SK-N-SH (cell line): ENCODE results near the gene LRRC73. TPM values are rescaled to one million over a fixed set of nuclear protein-coding genes. Genes with fewer than 3 reads are reported as not detected.
A peak's percentile ranks its signal among the peaks of the same experiment; 100 is the strongest.

Experiments used
- CTCF ChIA-PET: fragments of 300-600, 350-600 bp; formaldehyde crosslinking; extraction: SDS; loops from one replicate; lab custom pipeline; 2021; lab: Yijun Ruan, JAX
- POLR2A ChIA-PET: fragments of 350-600 bp; sonication (Branson Sonifier 250); formaldehyde crosslinking; extraction: SDS; loops from one replicate; lab custom pipeline; 2020; ENCODE audit warnings: antibody characterized with exemption, inconsistent platforms; lab: Yijun Ruan, JAX
- DNase-seq: peaks from one replicate; pipeline ENCODE4 v3.0.0; 2012
- H2AFZ ChIP-seq: fragments of 200-600 bp; sonication (generic); 2 replicates; pipeline ENCODE4 v1.8.1; 2016; ENCODE audit warnings: antibody characterized with exemption, mild to moderate bottlenecking, low read depth
- H3F3A ChIP-seq: fragments of 200-600 bp; sonication (generic); replicated peaks from 2 replicates; pipeline ENCODE3; 2016; ENCODE audit warnings: antibody characterized with exemption, mild to moderate bottlenecking; ENCODE audit not compliant: insufficient read depth
- H3K27ac ChIP-seq, 2 experiments: fragments of 200-500 bp in 1 of 2; fragments of 200-600 bp in 1 of 2; sonication (Bioruptor generic) in 1 of 2; sonication (generic), shearing (Covaris generic) in 1 of 2; 2 replicates each; pipeline versions ENCODE4 v1.5.1 to v1.6.1; 2014 to 2016; ENCODE audit warnings: low read depth in 2 of 2, inconsistent platforms in 1 of 2, low read length in 1 of 2, mild to moderate bottlenecking in 1 of 2, mixed read lengths in 1 of 2
- H3K27me3 ChIP-seq: fragments of 200-600 bp; sonication (generic), shearing (Covaris generic); 2 replicates; pipeline ENCODE4 v1.6.1; 2016; ENCODE audit warnings: mixed run types; ENCODE audit not compliant: insufficient read depth
- H3K36me3 ChIP-seq, 2 experiments: fragments of 200-500 bp in 1 of 2; fragments of 200-600 bp in 1 of 2; sonication (Bioruptor generic) in 1 of 2; sonication (generic) in 1 of 2; replicated peaks in 1 of 2; 2 replicates each; pipeline versions ENCODE3 to v1.5.1; 2014 to 2016; ENCODE audit warnings: low read length in 1 of 2, mild to moderate bottlenecking in 1 of 2; ENCODE audit not compliant: insufficient read depth in 2 of 2, control insufficient read depth in 1 of 2
- H3K4me1 ChIP-seq, 2 experiments: fragments of 200-500 bp in 1 of 2; fragments of 200-600 bp in 1 of 2; sonication (Bioruptor generic) in 1 of 2; sonication (generic), shearing (Covaris generic) in 1 of 2; 2 replicates each; pipeline versions ENCODE4 v1.5.1 to v1.6.1; 2014 to 2016; ENCODE audit warnings: low read depth in 1 of 2, low read length in 1 of 2, mixed run types in 1 of 2; ENCODE audit not compliant: insufficient read depth in 2 of 2, control insufficient read depth in 1 of 2
- H3K4me2 ChIP-seq: fragments of 200-600 bp; sonication (generic), shearing (Covaris generic); 2 replicates; pipeline ENCODE4 v1.6.1; 2017; ENCODE audit warnings: mixed run types
- H3K4me3 ChIP-seq, 2 experiments: fragments of 200-500 bp in 1 of 2; fragments of 200-600 bp in 1 of 2; sonication (Bioruptor generic) in 1 of 2; sonication (generic), shearing (Covaris generic) in 1 of 2; 2 replicates each; pipeline versions ENCODE4 v1.5.1 to v1.8.1; 2014 to 2016; ENCODE audit warnings: low read depth in 2 of 2, inconsistent platforms in 1 of 2, low read length in 1 of 2, mild to moderate bottlenecking in 1 of 2, mixed read lengths in 1 of 2, moderate library complexity in 1 of 2
- H3K79me2 ChIP-seq: fragments of 200-600 bp; sonication (generic); 2 replicates; pipeline ENCODE4 v1.8.1; 2017; ENCODE audit warnings: mild to moderate bottlenecking; ENCODE audit not compliant: insufficient read depth
- H3K9ac ChIP-seq: fragments of 200-600 bp; sonication (generic); 2 replicates; pipeline ENCODE4 v1.6.1; 2017; ENCODE audit warnings: mixed run types
- H3K9me2 ChIP-seq: fragments of 200-600 bp; sonication (generic); 2 replicates; pipeline ENCODE4 v1.6.1; 2017; ENCODE audit warnings: mixed run types
- H3K9me3 ChIP-seq: fragments of 200-600 bp; sonication (generic); 2 replicates; pipeline ENCODE4 v1.6.1; 2017; ENCODE audit warnings: mixed run types, mild to moderate bottlenecking, moderate library complexity
- H4K20me1 ChIP-seq: fragments of 200-600 bp; sonication (generic); 2 replicates; pipeline ENCODE4 v1.6.1; 2017; ENCODE audit warnings: mild to moderate bottlenecking, mixed run types; ENCODE audit not compliant: insufficient read depth
- CTCF ChIP-seq: fragments of 200-600 bp; sonication (generic); IDR thresholded peaks from 2 replicates; pipeline ENCODE4 v1.6.1; 2017; ENCODE audit warnings: antibody characterized with exemption, mild to moderate bottlenecking, moderate library complexity
- EP300 ChIP-seq, 2 experiments: IDR thresholded peaks; 2 replicates each; pipeline versions ENCODE4 v1.4.0 to v1.6.1; 2012; ENCODE audit warnings: borderline replicate concordance in 1 of 2, low read depth in 1 of 2, low read length in 1 of 2
- JUND ChIP-seq: IDR thresholded peaks from 2 replicates; pipeline ENCODE4 v1.4.0; 2012
- NRF1 ChIP-seq: IDR thresholded peaks from 2 replicates; pipeline ENCODE4 v1.6.1; 2012; ENCODE audit warnings: low read depth, mild to moderate bottlenecking, low read length
- POLR2AphosphoS5 ChIP-seq: IDR thresholded peaks from 2 replicates; pipeline ENCODE4 v1.6.1; 2012; ENCODE audit warnings: low read depth, low read length
- RCOR1 ChIP-seq: fragments of 150-350 bp; IDR thresholded peaks from 2 replicates; pipeline ENCODE4 v1.6.1; 2017; ENCODE audit warnings: antibody characterized with exemption, low read length
- REST ChIP-seq: IDR thresholded peaks from 2 replicates; pipeline ENCODE4 v1.6.1; 2012; ENCODE audit warnings: mild to moderate bottlenecking, low read depth, low read length, moderate library complexity
- RXRA ChIP-seq: IDR thresholded peaks from 2 replicates; pipeline ENCODE4 v1.4.0; 2012; ENCODE audit warnings: low read depth, mild to moderate bottlenecking, borderline replicate concordance
- SIN3A ChIP-seq: IDR thresholded peaks from 2 replicates; pipeline ENCODE4 v1.6.1; 2012; ENCODE audit warnings: low read depth, mild to moderate bottlenecking, low read length, moderate library complexity, borderline replicate concordance
- SMC3 ChIP-seq: IDR thresholded peaks from 2 replicates; pipeline ENCODE4 v1.6.1; 2012; ENCODE audit warnings: low read depth, low read length, improper control_type of control experiment
- TAF1 ChIP-seq: IDR thresholded peaks from 2 replicates; pipeline ENCODE4 v1.6.1; 2012; ENCODE audit warnings: low read depth, mild to moderate bottlenecking, low read length, moderate library complexity, borderline replicate concordance
- TEAD4 ChIP-seq: IDR thresholded peaks from 2 replicates; pipeline ENCODE4 v1.4.0; 2012; ENCODE audit warnings: mild to moderate bottlenecking, borderline replicate concordance; ENCODE audit not compliant: insufficient read depth
- USF2 ChIP-seq: fragments of 150-350 bp; IDR thresholded peaks from 2 replicates; pipeline ENCODE4 v1.6.1; 2017; ENCODE audit warnings: antibody characterized with exemption, low read length, low read depth, borderline replicate concordance
- WGBS: methylation state at CpG from one replicate; pipeline ENCODE4 v1.1.6; 2017; ENCODE audit warnings: low lambda C conversion rate; 5-methylcytosine and 5-hydroxymethylcytosine counted together
- polyA plus RNA-seq, 3 experiments: library from polyadenylated mRNA; depleted of rRNA; stranded (reverse); fragments of >200 nt; gene quantifications; 2 replicates each; pipeline ENCODE4 v1.2.3, GENCODE V29; 2012
- TF ChIP-seq, protein P1 (sequence below): IDR thresholded peaks from 2 replicates; pipeline ENCODE4; 2012
- TF ChIP-seq, protein P2 (sequence below): IDR thresholded peaks from 2 replicates; pipeline ENCODE4 v1.4.0; 2012; ENCODE audit warnings: low read depth, borderline replicate concordance

Gene LRRC73
- polyA plus RNA-seq, 1 of the 3 experiments (the other 2 are of a cell fraction) = 0.89 TPM

GRCh38 chr6:43515808-43516207, 5.7 kb upstream of the LRRC73 start:
- Histone ChIP-seq H3K4me1 (peaks cover 13 to 19% of the 10 kb centered on the region in 2 experiments), H3K79me2 (peaks cover 64% of the 10 kb centered on the region), H3K27me3 (no peaks in the 10 kb centered on the region), H3F3A (peaks cover 12% of the 10 kb centered on the region), H3K9me2 (no peaks in the 10 kb centered on the region), H3K4me3 (peak overlapping the region; percentile 86 to 100), H4K20me1 (0 out of 2 replicates have a peak, but pooled peaks cover 10% of the 10 kb centered on the region), H3K9ac (peak overlapping the region; percentile 97), H3K4me2 (peak overlapping the region; percentile 82), H3K9me3 (no peaks in the 10 kb centered on the region), H3K36me3 (peaks cover 47 to 61% of the 10 kb centered on the region in 2 experiments), H2AFZ (no peak overlapping the region), H3K27ac (peak overlapping the region; percentile 83 to 88; a peak in 3 of 4 replicates)
- DNase-seq = no peak
- TF ChIP-seq, protein P1, sequence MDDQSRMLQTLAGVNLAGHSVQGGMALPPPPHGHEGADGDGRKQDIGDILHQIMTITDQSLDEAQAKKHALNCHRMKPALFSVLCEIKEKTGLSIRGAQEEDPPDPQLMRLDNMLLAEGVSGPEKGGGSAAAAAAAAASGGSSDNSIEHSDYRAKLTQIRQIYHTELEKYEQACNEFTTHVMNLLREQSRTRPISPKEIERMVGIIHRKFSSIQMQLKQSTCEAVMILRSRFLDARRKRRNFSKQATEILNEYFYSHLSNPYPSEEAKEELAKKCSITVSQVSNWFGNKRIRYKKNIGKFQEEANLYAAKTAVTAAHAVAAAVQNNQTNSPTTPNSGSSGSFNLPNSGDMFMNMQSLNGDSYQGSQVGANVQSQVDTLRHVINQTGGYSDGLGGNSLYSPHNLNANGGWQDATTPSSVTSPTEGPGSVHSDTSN = peak; percentile 29
- no peak for TF ChIP-seq CTCF
- CTCF ChIA-PET = interaction anchor here (0.8 to 3.1 kb wide), 4 partner anchors 8 to 130 kb away, joined by 3 to 21 read pairs (median 8); no protein-coding TSS in a partner anchor
- POLR2A ChIA-PET = interaction anchor here (1.1 to 1.7 kb wide), 2 partner anchors 10 to 39 kb away, joined by 6 to 7 read pairs; partner anchors contain the start of gene TJAP1
- 17% methylated on average over 9 of the region's 9 CpGs for WGBS

- Histone ChIP-seq H3K79me2 (peaks cover 32% of the 10 kb centered on the region), H3K4me3 (no peak overlapping the region), H3K9me2 (no peaks in the 10 kb centered on the region), H3K4me2 (no peak overlapping the region), H3K36me3 (peaks cover 26 to 45% of the 10 kb centered on the region in 2 experiments), H3K27ac (no peak overlapping the region), H3K27me3 (no peaks in the 10 kb centered on the region), H3K4me1 (peaks cover 13 to 34% of the 10 kb centered on the region in 2 experiments), H4K20me1 (0 out of 2 replicates have a peak, but pooled peaks cover 10% of the 10 kb centered on the region), H3K9me3 (no peaks in the 10 kb centered on the region), H3K9ac (no peak overlapping the region), H2AFZ (no peak overlapping the region), H3F3A (peaks cover 14% of the 10 kb centered on the region)
- POLR2A ChIA-PET = no interaction called here
- WGBS = 98% methylated on average over 8 of the region's 11 CpGs
- no peak for DNase-seq
- CTCF ChIA-PET = interaction anchor here (1.4 to 13.6 kb wide), 2 partner anchors 20 to 63 kb away, joined by 3 to 213 read pairs; no protein-coding TSS in a partner anchor
- TF ChIP-seq SMC3 (no peak), SIN3A (no peak), USF2 (no peak), TEAD4 (no peak), JUND (no peak), REST (no peak), TAF1 (no peak), RCOR1 (no peak), POLR2AphosphoS5 (no peak), RXRA (no peak), EP300 (IDR thresholded peaks at IDR 0.05; ENCODE audit: borderline replicate concordance in 1 of 2, low read depth in 1 of 2, low read length in 1 of 2) (no peak), NRF1 (no peak)
- TF ChIP-seq, protein P1 = no peak
- TF ChIP-seq, protein P2, sequence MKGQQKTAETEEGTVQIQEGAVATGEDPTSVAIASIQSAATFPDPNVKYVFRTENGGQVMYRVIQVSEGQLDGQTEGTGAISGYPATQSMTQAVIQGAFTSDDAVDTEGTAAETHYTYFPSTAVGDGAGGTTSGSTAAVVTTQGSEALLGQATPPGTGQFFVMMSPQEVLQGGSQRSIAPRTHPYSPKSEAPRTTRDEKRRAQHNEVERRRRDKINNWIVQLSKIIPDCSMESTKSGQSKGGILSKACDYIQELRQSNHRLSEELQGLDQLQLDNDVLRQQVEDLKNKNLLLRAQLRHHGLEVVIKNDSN = no peak
Observed at GRCh38 chr6:43511824-43512415, 1.8 kb upstream of the LRRC73 start.
